Brain microvascular endothelial cell (primary cell): ENCODE results near the gene SEZ6L.

Source experiments
- DNase-seq: peaks from one replicate; pipeline ENCODE4 v3.0.0-alpha.2; 2020
- H3K27ac ChIP-seq: fragments of 250-450 bp; sonication (Bioruptor Pico); 2 replicates; pipeline ENCODE4 v1.5.1; 2020; ENCODE audit warnings: mild to moderate bottlenecking, moderate library complexity
- H3K27me3 ChIP-seq: fragments of 250-450 bp; sonication (Bioruptor Pico); replicated peaks from 2 replicates; pipeline ENCODE4 v1.5.1; 2020; ENCODE audit warnings: mild to moderate bottlenecking
- H3K36me3 ChIP-seq: fragments of 250-450 bp; sonication (Bioruptor Pico); replicated peaks from 2 replicates; pipeline ENCODE4 v1.5.1; 2020; ENCODE audit warnings: mild to moderate bottlenecking
- H3K4me3 ChIP-seq: 2 replicates; pipeline ENCODE4 v1.5.1; 2011; ENCODE audit warnings: low read depth, mild to moderate bottlenecking, control low read depth, low read length, moderate library complexity
- CTCF ChIP-seq: IDR thresholded peaks from 2 replicates; pipeline ENCODE4 v1.5.1; 2011; ENCODE audit warnings: low read depth, mild to moderate bottlenecking, moderate library complexity, low read length, control low read depth, inconsistent platforms; ENCODE audit errors: missing control alignments
- in situ Hi-C: cut with HindIII; loops from 2 replicates; pipeline ENCODE4 v1.10.0; 2017; ENCODE audit warnings: low sequenced_read_pairs, low pct_ligation_motif_present

The SEZ6L gene

GRCh38 chr22:26380072-26380830 is 211.0 kb downstream of the SEZ6L start:
- DNase-seq, result no peak
- in situ Hi-C loops, result no loop called here
- Histone ChIP-seq H3K4me3 (no peak overlapping the region), H3K36me3 (no peaks in the 10 kb centered on the region), H3K27me3 (no peaks in the 10 kb centered on the region), H3K27ac (no peak overlapping the region)
- TF ChIP-seq CTCF, result no peak

- no peak overlapping the region for H3K4me3 ChIP-seq
- H3K27me3 ChIP-seq, result no peaks in the 10 kb centered on the region
- in situ Hi-C loops, result no loop called here
- TF ChIP-seq CTCF, result no peak
- H3K36me3 ChIP-seq, result no peaks in the 10 kb centered on the region
- no peak for DNase-seq
- H3K27ac ChIP-seq, result no peak overlapping the region
Observed at GRCh38 chr22:26382782-26383181, 213.5 kb downstream of the SEZ6L start.

- no peak overlapping the region for H3K27ac ChIP-seq
- no peaks in the 10 kb centered on the region for H3K36me3 ChIP-seq
- no peaks in the 10 kb centered on the region for H3K27me3 ChIP-seq
- in situ Hi-C loops, result no loop called here
- H3K4me3 ChIP-seq, result no peak overlapping the region
- TF ChIP-seq CTCF, result no peak
- DNase-seq, result no peak
Observed at GRCh38 chr22:26383968-26384556, 214.8 kb downstream of the SEZ6L start.

GRCh38 chr22:26385164-26385563 is 215.9 kb downstream of the SEZ6L start:
- DNase-seq, result no peak
- H3K36me3 ChIP-seq, result no peaks in the 10 kb centered on the region
- TF ChIP-seq CTCF, result no peak
- H3K27me3 ChIP-seq, result no peaks in the 10 kb centered on the region
- H3K4me3 ChIP-seq, result no peak overlapping the region
- in situ Hi-C loops, result no loop called here
- H3K27ac ChIP-seq, result no peak overlapping the region

- no peak for TF ChIP-seq CTCF
- H3K4me3 ChIP-seq, result no peak overlapping the region
Observed at GRCh38 chr22:26389125-26389524, 219.9 kb downstream of the SEZ6L start.

GRCh38 chr22:26391091-26391490 is 221.8 kb downstream of the SEZ6L start:
- Histone ChIP-seq H3K27me3 (no peaks in the 10 kb centered on the region), H3K27ac (no peak overlapping the region), H3K36me3 (no peaks in the 10 kb centered on the region), H3K4me3 (no peak overlapping the region)
- in situ Hi-C loops, result no loop called here
- TF ChIP-seq CTCF, result no peak
- DNase-seq, result no peak

More at GRCh38 chr22:26389125-26389524, 219.9 kb downstream of the SEZ6L start:
- in situ Hi-C loops, result no loop called here
- DNase-seq, result no peak
- Histone ChIP-seq H3K36me3 (no peaks in the 10 kb centered on the region), H3K27me3 (no peaks in the 10 kb centered on the region), H3K27ac (no peak overlapping the region)
